Panc1 (cell line): ENCODE measurements around the gene HLA-DQB1.

Experiments used
- CTCF ChIP-seq: fragments of 450-650 bp; IDR thresholded peaks from 2 replicates; pipeline ENCODE4 v1.5.1; 2017; ENCODE audit warnings: mild to moderate bottlenecking
- SIN3A ChIP-seq: IDR thresholded peaks from 2 replicates; pipeline ENCODE4 v1.6.1; 2012; ENCODE audit warnings: low read depth, mild to moderate bottlenecking, low read length, moderate library complexity, borderline replicate concordance; ENCODE audit not compliant: insufficient read depth
- TCF7L2 ChIP-seq: IDR thresholded peaks from 2 replicates; pipeline ENCODE4 v1.6.1; 2011; ENCODE audit warnings: mild to moderate bottlenecking, low read depth, low read length, inconsistent platforms

- TF ChIP-seq SIN3A = no peak
- no peak for TF ChIP-seq CTCF
- TF ChIP-seq TCF7L2 = no peak
Observed at GRCh38 chr6:32664354-32664753, 2.1 kb downstream of the HLA-DQB1 start.
